ENCODE results near the gene TBC1D3B.

- TF ChIP-seq CTCF (IDR thresholded peaks at IDR 0.05) (no peak; the same call in 1 of the 2 replicates), POLR2AphosphoS5 (IDR thresholded peaks at IDR 0.05; ENCODE audit: low read depth, low read length) (no peak), REST (IDR thresholded peaks at IDR 0.05; ENCODE audit: insufficient read depth in 1 of 2, low read depth in 2 of 2, low read length in 1 of 2) (no peak)
These were observed 27.1 kb downstream of the TBC1D3B start for GRCh38 chr17:36149296-36149820.

Measured in Panc1 (cell line).